SH-SY5Y (cell line): ENCODE data around the gene KREMEN2.

Experiments
- GATA2 ChIP-seq: IDR thresholded peaks from 2 replicates; pipeline ENCODE4 v1.6.1; 2011; ENCODE audit warnings: mild to moderate bottlenecking, low read depth, low read length
- GATA3 ChIP-seq: IDR thresholded peaks from 2 replicates; pipeline ENCODE4 v1.6.1; 2011; ENCODE audit warnings: low read depth, mild to moderate bottlenecking, low read length, moderate library complexity

GRCh38 chr16:2927010-2927646 lies 36.9 kb upstream of the KREMEN2 start:
- TF ChIP-seq GATA2 (no peak), GATA3 (no peak)
